RPMI7951 (cell line): ENCODE measurements around the gene GTSE1. TPM values are rescaled to one million over a fixed set of nuclear protein-coding genes. Genes with fewer than 3 reads are reported as not detected.
"Not testable (repeated sequence)": the region's sequence is repeated elsewhere in the genome, so short reads cannot be mapped to it uniquely, and the experiment has no call there.

ENCODE experiments used
- DNase-seq: peaks from one replicate; pipeline ENCODE4 v3.0.0-alpha.2; 2012; ENCODE audit warnings: low read depth
- total RNA-seq: library from RNA; depleted of rRNA; stranded (reverse); fragments of >200 nt; shearing (Covaris generic); gene quantifications from 2 replicates; pipeline ENCODE4 v1.2.3, GENCODE V29; 2014; rRNA removed

GTSE1 gene, protein sequence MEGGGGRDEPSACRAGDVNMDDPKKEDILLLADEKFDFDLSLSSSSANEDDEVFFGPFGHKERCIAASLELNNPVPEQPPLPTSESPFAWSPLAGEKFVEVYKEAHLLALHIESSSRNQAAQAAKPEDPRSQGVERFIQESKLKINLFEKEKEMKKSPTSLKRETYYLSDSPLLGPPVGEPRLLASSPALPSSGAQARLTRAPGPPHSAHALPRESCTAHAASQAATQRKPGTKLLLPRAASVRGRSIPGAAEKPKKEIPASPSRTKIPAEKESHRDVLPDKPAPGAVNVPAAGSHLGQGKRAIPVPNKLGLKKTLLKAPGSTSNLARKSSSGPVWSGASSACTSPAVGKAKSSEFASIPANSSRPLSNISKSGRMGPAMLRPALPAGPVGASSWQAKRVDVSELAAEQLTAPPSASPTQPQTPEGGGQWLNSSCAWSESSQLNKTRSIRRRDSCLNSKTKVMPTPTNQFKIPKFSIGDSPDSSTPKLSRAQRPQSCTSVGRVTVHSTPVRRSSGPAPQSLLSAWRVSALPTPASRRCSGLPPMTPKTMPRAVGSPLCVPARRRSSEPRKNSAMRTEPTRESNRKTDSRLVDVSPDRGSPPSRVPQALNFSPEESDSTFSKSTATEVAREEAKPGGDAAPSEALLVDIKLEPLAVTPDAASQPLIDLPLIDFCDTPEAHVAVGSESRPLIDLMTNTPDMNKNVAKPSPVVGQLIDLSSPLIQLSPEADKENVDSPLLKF
- 21.5 and 23.2 TPM in 2 replicates for total RNA-seq

- peak; percentile 96 for DNase-seq
These were observed at the start of gene GTSE1 for GRCh38 chr22:46296257-46297150. Gene GTSE1 (plus strand): TSS chr22:46296870. CDS start chr22:46297401, 531 bp downstream.

DNA sequence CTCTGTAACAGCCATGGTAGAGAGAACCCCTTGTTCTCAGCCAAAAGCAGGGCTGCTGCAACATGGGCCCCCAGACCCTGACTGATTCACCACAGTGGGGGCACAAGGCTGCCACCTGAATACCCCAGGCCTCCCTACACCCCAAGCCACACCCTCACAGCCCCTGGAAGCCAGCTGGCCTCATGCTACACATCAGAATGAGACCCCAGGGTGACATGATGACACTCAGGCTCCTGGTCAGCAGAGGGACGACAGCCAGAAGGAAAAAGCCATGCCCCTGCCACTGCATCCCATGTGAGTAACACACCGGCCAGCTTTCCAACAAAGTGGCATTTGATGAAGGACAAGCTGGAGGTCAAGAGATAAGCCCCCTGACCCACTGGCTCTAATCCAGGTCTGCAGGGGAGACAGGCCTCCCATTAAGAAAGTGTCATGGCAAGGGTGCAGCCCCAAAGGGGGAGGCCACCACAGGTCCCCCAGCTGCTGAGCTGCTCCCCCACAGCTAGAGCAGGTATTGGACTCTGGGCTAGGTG, 49.2 kb upstream of the GTSE1 start:
- no peak for DNase-seq

GRCh38 chr22:46250035-46250782, 46.5 kb upstream of the GTSE1 start, which contains the start of gene CDPF1:
Gene CDPF1 (minus strand): TSS chr22:46250293. CDS start chr22:46248284, 2,009 bp downstream.
- DNase-seq: peak; percentile 86

GRCh38 chr22:46250783-46251125, 45.9 kb upstream of the GTSE1 start:
- no peak for DNase-seq

DNA sequence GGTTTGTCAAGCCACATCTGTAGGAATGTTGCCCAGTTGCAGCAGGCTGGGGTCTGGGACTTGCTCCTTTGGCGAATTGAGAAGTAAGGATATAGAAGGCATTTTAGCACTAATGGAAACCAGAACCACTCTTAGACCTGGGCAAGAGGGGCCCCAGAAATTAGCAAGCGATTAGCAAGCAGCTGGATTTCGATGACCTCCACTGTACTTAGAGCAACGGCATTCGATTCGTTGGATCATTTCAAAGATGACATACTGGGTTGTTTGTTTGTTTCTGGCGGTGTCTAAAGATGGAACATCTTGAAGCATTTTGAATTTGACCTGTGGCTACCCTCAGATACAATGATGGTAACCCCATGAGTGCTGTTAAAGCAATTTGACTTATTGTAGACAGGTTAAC, 45.4 kb upstream of the GTSE1 start:
- DNase-seq: no peak

GRCh38 chr22:46251816-46252380, 44.8 kb upstream of the GTSE1 start:
- DNase-seq: no peak

DNA sequence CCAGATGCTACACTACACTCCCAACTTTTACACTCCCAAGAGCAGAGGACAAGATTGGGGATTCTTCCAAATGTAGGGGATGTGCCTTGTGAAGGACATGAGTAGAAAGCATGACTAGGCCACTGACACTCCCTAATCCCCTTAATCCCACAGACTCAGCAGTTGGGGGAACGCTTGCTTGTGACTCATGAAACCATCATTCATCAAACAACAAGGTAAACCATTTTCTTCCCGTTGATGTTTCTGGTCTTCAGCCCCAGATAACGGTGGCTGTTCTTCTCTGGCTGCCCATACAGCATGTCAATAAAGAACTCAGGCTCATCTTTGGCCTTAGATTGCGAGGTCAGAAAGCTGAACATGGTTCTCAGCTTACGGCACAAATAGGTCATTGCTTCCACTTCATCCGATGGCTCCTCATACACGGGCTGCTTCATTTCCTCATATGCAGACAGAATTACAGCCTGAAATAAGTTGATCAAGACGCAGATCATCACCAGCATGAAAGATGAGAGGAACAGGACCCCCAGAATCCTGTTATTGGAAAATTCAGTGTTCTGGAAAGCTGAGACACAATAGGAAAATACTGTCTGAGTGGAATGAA, 40.2 kb upstream of the GTSE1 start:
- DNase-seq: peak; percentile 45

DNA sequence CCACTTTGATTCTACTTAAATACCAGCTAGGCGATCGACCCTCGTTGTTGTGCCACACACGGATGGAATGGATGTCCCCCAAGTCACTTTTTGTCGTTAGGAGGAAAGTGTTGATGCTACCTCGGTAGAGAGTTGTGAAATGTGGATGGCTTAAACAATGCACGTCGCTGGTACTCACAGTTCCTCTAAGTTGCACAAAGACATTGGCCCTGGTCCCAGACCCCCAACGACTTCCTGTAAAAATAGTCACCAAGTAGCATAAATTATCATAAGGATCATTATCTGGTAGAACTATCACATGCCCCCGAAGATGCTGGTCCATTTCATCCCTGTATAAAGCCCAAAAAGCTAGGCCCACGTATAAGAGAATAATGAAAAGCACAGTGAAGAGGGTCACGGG, 37.3 kb upstream of the GTSE1 start:
- no peak for DNase-seq

DNA sequence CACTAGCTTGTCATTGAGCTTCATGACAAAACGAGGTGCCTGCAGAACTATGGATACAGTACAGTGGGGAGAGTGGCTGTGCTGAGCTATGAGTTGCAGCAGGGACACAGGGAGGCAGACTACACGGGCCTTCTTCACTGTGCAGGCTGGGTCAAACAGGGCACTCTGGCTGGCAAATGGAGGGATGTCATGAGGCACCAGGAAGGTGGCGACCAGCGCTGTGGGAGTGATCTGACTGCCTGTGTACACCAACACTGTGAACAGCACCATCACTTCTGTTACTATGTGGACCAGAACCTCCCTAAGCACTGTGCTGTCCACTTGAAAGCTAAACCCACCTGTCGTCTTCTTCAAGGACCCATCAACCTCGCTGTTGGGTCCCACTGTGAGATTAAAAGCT, 36.6 kb upstream of the GTSE1 start:
- DNase-seq: no peak

- DNase-seq: peak; percentile 36
These were observed 34.0 kb upstream of the GTSE1 start for GRCh38 chr22:46262449-46263215.

DNA sequence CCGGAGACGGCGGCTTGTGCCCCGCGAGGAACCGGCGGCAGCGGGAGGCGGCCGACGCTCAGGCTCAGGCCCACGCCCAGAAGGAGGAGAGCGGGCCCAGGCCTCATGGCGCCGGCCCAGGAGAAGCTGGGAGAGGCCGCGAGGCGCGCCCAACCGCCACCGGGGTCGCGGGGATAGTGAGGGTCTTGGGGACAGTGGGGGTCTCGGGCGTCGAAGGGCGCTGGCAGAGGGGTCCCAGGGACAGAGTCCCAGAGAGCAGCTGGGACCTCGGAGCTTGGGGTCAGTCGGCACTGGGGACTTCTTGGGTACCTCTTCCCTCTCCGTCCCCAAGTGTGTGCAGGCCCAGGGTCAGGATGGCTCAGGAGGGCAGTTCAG, 33.5 kb upstream of the GTSE1 start, which contains the start of gene PKDREJ:
PKDREJ (minus strand) TSS at position 128 of the 375 bp plus-strand sequence; CDS start at position 107, 21 bp downstream.
- DNase-seq: no peak

GRCh38 chr22:46264520-46264919, 32.1 kb upstream of the GTSE1 start:
- DNase-seq: not testable (repeated sequence)

DNA sequence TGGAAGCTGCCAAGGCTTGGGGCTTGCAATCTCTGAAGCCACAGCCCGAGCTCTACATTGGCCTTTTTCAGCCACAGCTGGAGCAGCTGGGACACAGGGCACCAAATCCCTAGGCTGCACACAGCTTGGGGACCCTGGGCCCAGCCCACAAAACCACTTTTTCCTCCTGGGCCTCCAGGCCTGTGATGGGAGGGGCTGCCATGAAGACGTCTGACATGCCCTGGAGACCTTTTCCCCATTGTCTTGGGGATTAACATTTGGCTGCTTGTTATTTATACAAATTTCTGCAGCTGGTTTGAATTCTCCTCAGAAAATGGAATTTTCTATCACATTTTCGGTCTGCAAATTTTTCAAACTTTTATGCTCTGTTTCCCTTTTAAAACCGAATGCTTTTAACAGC, 31.0 kb upstream of the GTSE1 start:
- not testable (repeated sequence) for DNase-seq

- DNase-seq: peak; percentile 91
These were observed 29.0 kb upstream of the GTSE1 start, which contains the start of gene TTC38 for GRCh38 chr22:46267431-46268279. Gene TTC38 (plus strand): TSS chr22:46268008. CDS start chr22:46268040, 32 bp downstream.

- DNase-seq: no peak
These were observed 27.1 kb upstream of the GTSE1 start for GRCh38 chr22:46269564-46269963.

DNA sequence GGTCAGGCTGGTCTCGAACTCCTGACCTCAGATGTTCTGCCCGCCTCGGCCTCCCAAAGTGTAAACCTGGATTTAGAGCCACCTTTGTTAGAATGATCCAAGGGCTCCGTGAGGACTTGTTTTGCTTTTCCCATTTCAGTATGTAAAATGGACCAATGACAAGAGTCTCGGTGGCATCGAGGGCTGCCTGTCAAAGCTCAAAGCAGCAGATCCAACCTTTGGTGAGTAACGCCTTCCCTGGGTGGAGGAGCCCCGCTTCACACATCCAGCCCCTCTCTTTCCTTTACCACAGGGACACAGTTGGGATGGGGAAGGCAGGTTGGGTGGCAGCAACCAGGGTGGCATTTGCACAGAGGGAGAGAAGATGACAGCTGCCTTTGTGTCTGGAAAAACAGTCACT, 24.5 kb upstream of the GTSE1 start:
- no peak for DNase-seq

DNA sequence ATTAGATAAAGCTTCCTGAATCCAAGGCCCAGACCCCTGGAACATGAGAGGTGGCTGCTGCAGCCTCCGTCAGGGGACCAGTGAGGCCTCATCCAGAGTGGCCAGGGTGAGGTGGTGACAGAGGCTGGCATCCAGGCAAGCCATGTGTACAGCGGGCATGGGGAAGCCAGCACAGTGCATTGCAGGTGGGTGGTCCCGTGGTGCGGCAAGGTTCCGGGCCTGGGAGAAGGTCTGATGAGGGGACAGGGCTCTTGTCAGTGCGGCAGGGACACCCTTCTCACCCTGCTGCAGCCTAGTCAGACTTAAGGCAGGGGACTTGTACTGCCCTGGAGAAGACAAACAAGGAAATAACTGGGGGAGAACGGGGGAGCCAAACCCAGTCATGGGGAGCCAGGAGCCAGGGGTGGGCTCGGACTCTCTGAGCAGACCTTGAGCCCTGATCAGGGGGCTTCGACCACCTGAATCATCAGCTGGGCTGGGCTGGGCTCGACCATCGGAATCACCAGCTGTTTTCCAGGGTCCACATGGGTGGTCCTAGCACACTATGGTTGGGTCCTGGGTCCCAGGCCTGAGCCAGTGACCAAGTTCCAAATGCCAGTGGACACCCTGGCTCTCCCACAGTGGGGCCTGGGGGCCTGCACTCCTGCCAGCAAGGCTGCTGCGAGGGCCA, 23.8 kb upstream of the GTSE1 start:
- no peak for DNase-seq
